GM15510 (cell line): ENCODE results near the gene EEFSEC.

Experiments used
- POLR2A ChIP-seq: IDR thresholded peaks from 3 replicates; pipeline ENCODE4 v1.6.1; 2011; ENCODE audit warnings: borderline replicate concordance; ENCODE audit not compliant: insufficient read length; ENCODE audit errors: extremely low read depth

EEFSEC gene

DNA sequence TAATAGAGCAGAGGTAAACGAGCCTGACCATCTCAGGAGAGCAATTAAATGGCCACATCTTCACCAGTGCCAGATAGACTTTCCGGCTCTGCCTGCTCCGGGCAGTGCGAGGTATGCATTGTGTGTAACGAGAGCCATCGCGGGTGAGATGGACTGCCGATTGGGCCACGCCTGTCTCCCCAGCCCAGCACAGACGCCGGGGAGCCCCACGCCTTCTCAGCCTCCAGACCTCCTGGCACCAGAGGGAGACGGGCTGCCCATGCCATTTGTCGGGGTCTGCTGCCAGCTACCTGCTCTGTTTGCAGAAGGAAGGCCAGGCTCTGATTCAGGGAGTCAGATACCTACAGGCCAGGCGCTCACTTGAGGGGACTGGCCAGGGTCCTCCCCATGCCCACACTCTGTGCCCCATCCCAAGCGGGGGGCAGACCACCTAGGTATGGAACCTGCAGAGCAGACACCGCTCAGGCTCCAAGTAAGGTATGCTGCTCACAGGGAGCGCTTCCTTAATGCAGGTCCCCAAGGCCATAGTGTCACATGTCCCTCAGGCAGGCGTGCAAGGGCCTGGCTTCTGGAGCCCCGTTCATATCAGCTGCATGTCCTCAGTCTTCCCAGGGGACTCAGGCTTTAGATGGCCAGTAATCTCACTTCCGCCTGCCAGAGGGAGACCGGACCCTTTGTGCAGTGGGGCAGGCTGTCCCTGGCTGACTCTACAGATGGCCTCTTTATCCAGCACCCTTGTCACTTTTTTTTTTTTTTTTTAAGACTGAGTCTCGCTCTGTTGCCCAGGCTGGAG, 251.2 kb downstream of the EEFSEC start:
- no peak for TF ChIP-seq POLR2A

GRCh38 chr3:128405554-128406277, 252.4 kb downstream of the EEFSEC start:
- TF ChIP-seq POLR2A: no peak

DNA sequence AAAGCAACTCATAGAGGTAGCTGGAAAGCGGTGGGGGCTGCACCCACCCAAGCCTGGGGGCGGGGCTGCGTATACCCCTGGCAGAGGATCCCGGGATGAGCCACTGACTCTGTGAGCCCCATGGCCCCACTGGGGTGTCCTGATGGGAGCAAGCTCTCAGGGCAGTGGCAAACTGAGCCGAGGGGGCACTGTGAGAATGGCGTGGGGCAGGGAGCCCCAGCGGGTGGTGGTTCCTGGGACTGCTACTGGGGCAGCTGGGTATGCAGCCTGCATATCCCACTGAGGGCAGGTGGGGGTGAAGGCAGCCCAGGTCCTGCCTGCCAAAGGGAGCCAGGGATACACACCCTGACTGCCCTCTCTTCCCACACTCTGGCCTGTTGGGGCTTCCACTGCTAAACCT, 254.0 kb downstream of the EEFSEC start:
- TF ChIP-seq POLR2A: no peak

- no peak for TF ChIP-seq POLR2A
Observed at GRCh38 chr3:128408012-128408692, 254.9 kb downstream of the EEFSEC start.

- no peak for TF ChIP-seq POLR2A
Observed at GRCh38 chr3:128408693-128409623, 255.7 kb downstream of the EEFSEC start.

DNA sequence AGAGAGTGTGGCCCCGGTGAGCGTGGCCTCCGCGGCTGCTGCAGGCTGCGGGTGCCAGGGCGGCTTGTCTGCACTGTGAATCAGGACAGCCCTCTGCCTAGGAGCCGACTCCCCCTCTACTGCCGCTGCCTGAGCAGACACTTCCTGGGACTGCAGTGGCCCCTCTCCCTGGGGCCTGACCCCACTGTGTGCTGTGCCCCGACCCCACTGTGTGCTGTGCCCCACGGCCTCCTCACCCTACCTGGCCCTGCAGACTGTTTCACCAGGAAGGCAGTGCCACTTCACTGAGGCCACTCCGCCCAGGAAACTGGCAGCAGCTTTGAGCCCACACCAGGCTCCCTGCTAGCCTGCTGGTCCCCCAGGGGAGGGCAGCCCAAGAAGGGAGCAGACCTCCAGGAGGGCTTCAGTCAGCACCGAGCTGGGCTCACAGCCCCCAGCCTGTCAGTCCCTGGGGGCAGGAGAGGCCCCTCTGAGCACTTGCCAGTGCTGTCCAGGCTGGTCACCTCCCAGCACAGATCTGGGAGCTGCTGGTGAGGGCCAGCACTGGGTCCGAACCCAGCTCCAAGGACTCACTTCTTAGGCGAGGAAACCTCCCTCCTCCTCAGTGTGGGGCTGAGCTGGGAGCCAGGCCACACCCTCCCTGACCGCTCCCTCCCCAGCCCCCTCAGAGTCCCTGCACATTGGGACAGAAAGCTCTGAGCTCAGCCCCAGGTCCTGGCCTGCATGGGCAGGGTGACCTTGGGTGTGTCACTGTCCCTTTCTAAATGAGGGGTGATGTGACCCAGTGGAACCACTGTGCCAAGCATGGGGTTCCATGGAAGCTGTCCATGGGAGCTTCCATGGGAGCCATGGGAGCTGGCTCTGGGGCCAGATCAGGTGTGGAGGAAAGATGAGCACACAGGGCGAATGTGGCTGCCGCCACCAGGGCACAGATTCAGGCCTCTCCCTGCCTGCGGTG, 256.6 kb downstream of the EEFSEC start:
- TF ChIP-seq POLR2A: no peak

DNA sequence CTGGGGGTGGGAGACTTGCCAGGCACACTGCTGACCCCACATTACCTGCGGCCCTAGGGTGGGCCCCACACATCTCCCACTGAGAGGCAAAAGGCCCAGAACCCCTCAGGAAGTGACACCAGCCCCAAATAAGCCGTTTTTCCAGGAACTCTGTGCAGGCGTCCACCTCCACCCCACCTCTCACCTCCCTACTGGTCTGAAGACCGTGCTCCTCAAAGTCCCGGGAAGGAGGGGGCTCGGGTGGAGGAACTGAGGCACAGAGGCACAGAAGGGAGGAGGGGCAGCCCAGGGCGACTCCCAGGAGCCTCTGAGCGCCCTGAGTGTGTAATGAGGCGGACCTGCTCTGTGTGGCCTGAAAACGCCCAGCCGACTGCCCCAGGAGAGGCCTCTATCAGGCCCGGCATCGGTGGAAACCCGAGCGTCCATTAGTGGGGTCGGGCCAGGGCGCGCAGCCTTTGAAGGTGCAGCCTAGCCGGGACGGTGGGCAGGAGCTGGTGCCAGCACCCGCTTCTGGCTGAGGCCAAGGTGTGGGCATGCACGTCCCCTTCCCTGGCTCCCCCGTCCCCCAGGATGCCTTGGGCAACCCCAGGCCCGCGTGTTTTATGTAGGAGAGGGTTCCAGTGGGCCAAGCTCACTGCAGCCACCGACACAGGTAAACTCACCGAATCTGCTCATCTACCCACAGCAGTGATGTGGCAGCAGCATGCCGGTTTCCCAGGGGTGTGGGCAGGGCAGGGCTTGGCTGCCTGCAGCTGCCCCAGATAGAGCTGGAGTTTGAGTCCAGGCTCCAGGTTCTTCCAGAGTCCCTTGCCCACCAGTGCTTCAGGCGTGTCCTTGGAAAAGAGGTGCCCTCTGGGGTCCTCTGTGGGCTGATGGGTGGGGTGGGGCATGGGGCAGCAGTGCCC, 257.6 kb downstream of the EEFSEC start:
- TF ChIP-seq POLR2A: no peak

- TF ChIP-seq POLR2A: no peak
Observed at GRCh38 chr3:128411574-128412064, 258.3 kb downstream of the EEFSEC start.

GRCh38 chr3:128412180-128413002, 259.1 kb downstream of the EEFSEC start:
- TF ChIP-seq POLR2A: no peak

DNA sequence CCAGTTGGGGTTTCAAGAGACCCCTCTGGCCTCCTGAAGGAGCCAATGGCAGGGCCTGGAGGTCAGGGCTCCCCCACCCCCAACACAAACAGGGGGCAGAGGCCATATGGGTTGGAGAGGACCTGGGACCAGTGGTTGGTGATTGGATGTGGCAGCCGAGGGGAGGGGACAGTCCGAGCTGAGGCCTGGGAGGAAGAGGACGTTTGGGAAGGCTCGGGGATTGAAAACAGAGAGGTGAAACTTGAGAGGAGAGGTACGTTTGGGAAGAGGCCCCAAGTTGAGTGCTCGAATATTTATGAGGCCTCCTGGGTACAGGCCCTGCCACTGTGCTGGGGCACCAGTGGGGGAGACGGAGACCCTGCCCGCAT, 259.7 kb downstream of the EEFSEC start:
- no peak for TF ChIP-seq POLR2A

GRCh38 chr3:128413413-128414205, 260.3 kb downstream of the EEFSEC start:
- no peak for TF ChIP-seq POLR2A

GRCh38 chr3:128415200-128415772, 262.0 kb downstream of the EEFSEC start:
- TF ChIP-seq POLR2A: no peak
